Skeletal muscle tissue (tissue), 4 donors: ENCODE data around the gene L3MBTL4. TPM values are rescaled to one million over a fixed set of nuclear protein-coding genes. Genes with fewer than 3 reads are reported as not detected.
"Not testable (repeated sequence)": the region's sequence is repeated elsewhere in the genome, so short reads cannot be mapped to it uniquely, and the experiment has no call there.

Experiments
- H3K27ac ChIP-seq: one replicate; pipeline ENCODE4 v1.7.0; 2013; ENCODE audit warnings: mild to moderate bottlenecking, low read depth, low read length, inconsistent platforms
- H3K27me3 ChIP-seq, 3 donors: one replicate each; pipeline ENCODE4 v1.7.0; 2013; ENCODE audit warnings: low read length in 3 of 3; ENCODE audit not compliant: control insufficient read depth in 3 of 3, insufficient read depth in 3 of 3
- H3K36me3 ChIP-seq, 3 donors: one replicate each; pipeline ENCODE4 v1.7.0; 2013; ENCODE audit warnings: low read length in 3 of 3; ENCODE audit not compliant: control insufficient read depth in 3 of 3, insufficient read depth in 3 of 3
- H3K4me1 ChIP-seq, 3 donors: one replicate each; pipeline ENCODE4 v1.7.0; 2013; ENCODE audit warnings: low read length in 3 of 3, mild to moderate bottlenecking in 3 of 3; ENCODE audit not compliant: control insufficient read depth in 3 of 3, insufficient read depth in 3 of 3
- H3K4me3 ChIP-seq, 3 donors: one replicate each; pipeline ENCODE4 v1.7.0; 2013; ENCODE audit warnings: low read length in 3 of 3
- H3K9ac ChIP-seq, 3 donors: one replicate each; pipeline ENCODE4 v1.7.0; 2013; ENCODE audit warnings: low read length in 3 of 3, mild to moderate bottlenecking in 3 of 3, moderate library complexity in 2 of 3, low read depth in 1 of 3
- H3K9me3 ChIP-seq, 3 donors: one replicate each; pipeline ENCODE4 v1.7.0; 2013; ENCODE audit warnings: low read length in 3 of 3; ENCODE audit not compliant: control insufficient read depth in 3 of 3
- total RNA-seq: library from RNA; depleted of rRNA; stranded (reverse); fragments of >200 nt; gene quantifications from one replicate; pipeline ENCODE4 v1.2.3, GENCODE V29; 2014
- donor health status: Osteomylitis.

L3MBTL4 gene
- total RNA-seq, 1 donor from 2014 or later = 5.2 TPM

GRCh38 chr18:6194640-6195039 lies 220.1 kb downstream of the L3MBTL4 start:
- Histone ChIP-seq H3K27ac (no peak overlapping the region), H3K4me3 (no peak overlapping the region), H3K9ac (no peak overlapping the region), H3K27me3 (no peaks in the 10 kb centered on the region), H3K9me3 (peaks cover 0 to 2% (median 0%) of the 10 kb centered on the region in 3 donors), H3K4me1 (no peaks in the 10 kb centered on the region), H3K36me3 (peaks cover 0 to 2% (median 0%) of the 10 kb centered on the region in 3 donors)

DNA sequence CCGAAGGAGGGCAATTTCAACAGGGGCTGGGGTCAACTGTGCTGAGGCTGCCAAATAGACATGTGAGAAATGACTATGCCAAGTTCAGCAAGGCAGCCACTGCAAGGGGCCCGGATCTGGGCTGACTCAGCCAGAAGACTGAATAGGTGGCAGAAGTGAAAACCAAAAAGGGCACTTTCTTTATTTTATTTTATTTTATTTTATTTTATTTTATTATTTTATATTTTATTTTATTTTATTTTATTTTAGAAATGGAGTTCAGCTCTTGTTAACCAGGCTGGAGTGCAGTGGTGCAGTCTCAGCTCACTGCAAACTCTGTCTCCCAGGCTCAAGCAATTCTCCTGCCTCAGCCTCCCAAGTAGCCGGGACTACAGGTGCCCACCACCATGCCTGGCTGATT lies 228.9 kb downstream of the L3MBTL4 start:
- H3K27ac ChIP-seq, H3K36me3 ChIP-seq, H3K9me3 ChIP-seq, H3K9ac ChIP-seq, H3K4me3 ChIP-seq, H3K4me1 ChIP-seq, H3K27me3 ChIP-seq: not testable (repeated sequence)

DNA sequence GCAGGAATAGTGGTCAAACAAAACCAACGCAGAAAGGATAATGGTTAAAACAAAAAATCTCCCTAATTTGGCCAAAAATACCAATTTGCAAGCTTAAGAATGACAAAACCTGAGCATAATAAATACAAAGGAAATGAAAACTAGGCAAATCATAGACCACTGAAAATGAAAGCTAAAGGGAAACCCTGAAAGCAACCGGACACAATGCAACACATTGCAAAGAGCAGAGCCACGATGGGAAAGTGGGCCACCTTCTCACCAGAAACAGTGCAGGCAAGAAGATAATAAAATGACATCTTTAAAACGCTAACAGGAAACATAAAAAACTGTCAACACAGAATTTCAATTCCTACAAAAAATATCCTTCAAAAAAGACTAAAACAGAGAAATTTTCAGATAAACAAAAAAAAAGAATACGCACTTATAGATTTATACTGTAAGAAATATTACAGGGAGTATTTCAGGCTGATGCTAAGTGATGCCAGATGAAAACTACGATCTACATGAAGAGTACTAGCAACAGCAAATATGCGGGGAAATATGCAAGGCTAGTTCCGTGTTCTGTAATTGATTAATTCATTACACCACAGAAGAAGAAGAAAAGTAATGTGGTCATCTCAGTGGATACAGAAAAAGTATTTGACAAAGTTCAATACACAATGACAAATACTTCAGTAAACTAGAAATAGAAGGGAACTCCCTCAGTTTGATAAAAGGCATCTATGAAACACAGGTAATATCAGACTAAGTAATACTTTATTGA lies 239.5 kb downstream of the L3MBTL4 start:
- H3K9me3 ChIP-seq = no peaks in the 10 kb centered on the region
- H3K27ac ChIP-seq = no peak overlapping the region
- no peak overlapping the region for H3K4me3 ChIP-seq
- no peaks in the 10 kb centered on the region for H3K27me3 ChIP-seq
- H3K36me3 ChIP-seq = no peaks in the 10 kb centered on the region
- no peaks in the 10 kb centered on the region for H3K4me1 ChIP-seq
- no peak overlapping the region for H3K9ac ChIP-seq

GRCh38 chr18:6170604-6171003 lies 244.1 kb downstream of the L3MBTL4 start:
- no peaks in the 10 kb centered on the region for H3K27me3 ChIP-seq
- H3K4me1 ChIP-seq = no peaks in the 10 kb centered on the region
- no peaks in the 10 kb centered on the region for H3K36me3 ChIP-seq
- no peak overlapping the region for H3K4me3 ChIP-seq
- H3K27ac ChIP-seq = no peak overlapping the region
- H3K9ac ChIP-seq = no peak overlapping the region
- H3K9me3 ChIP-seq = no peaks in the 10 kb centered on the region

DNA sequence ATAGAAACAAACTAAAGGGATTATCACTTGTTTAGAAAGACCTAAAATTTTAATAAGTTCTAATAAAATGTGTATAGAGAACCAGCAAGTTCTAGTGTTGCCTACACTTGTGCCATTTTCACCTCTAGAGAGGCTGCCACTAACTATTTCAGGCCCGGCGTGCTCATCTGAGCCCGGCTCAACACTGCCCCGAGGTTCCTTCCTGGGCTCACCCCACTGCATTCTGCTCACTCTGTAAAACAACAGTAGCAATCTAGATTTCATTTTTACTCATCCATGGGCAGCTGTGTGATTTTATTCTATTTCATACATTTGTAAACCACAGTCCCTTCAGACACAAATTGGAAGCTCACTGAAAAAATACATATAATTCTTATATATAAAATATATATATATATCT lies 253.2 kb downstream of the L3MBTL4 start:
- H3K9ac ChIP-seq = no peak overlapping the region
- no peaks in the 10 kb centered on the region for H3K4me1 ChIP-seq
- H3K4me3 ChIP-seq = no peak overlapping the region
- H3K27me3 ChIP-seq = no peaks in the 10 kb centered on the region
- H3K36me3 ChIP-seq = no peaks in the 10 kb centered on the region
- no peak overlapping the region for H3K27ac ChIP-seq
- no peaks in the 10 kb centered on the region for H3K9me3 ChIP-seq

GRCh38 chr18:6159426-6159825 lies 255.3 kb downstream of the L3MBTL4 start:
- H3K36me3 ChIP-seq = no peaks in the 10 kb centered on the region
- H3K4me1 ChIP-seq = no peaks in the 10 kb centered on the region
- H3K27me3 ChIP-seq = no peaks in the 10 kb centered on the region
- H3K4me3 ChIP-seq = no peak overlapping the region
- H3K9ac ChIP-seq = no peak overlapping the region
- H3K27ac ChIP-seq = no peak overlapping the region
- no peaks in the 10 kb centered on the region for H3K9me3 ChIP-seq

DNA sequence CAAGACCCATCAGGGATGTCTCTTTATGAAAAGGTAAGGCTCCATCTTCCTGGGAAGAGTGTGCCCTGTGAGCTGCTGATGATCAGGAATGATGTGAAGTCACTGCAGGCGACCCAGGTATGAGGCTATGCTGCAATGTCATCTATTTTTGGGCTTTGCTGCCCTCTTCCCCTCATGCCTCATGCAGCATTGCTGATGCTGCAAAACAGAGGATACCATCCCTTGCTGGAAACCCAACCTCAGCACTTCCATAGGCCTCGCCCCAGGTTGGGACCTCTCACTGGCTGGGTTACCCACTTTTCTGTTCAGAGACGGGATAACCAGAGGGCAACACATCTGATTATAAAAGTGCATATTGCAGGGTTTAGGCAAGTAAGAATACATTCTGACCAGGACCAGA lies 255.8 kb downstream of the L3MBTL4 start:
- Histone ChIP-seq H3K27me3 (no peaks in the 10 kb centered on the region), H3K4me1 (no peaks in the 10 kb centered on the region), H3K27ac (no peak overlapping the region), H3K4me3 (no peak overlapping the region), H3K36me3 (no peaks in the 10 kb centered on the region), H3K9me3 (no peaks in the 10 kb centered on the region), H3K9ac (no peak overlapping the region)

- Histone ChIP-seq H3K9ac (no peak overlapping the region), H3K4me1 (no peaks in the 10 kb centered on the region), H3K36me3 (no peaks in the 10 kb centered on the region), H3K27ac (no peak overlapping the region), H3K9me3 (no peaks in the 10 kb centered on the region), H3K4me3 (no peak overlapping the region), H3K27me3 (no peaks in the 10 kb centered on the region)
Measured at GRCh38 chr18:6156446-6156845, 258.3 kb downstream of the L3MBTL4 start.

DNA sequence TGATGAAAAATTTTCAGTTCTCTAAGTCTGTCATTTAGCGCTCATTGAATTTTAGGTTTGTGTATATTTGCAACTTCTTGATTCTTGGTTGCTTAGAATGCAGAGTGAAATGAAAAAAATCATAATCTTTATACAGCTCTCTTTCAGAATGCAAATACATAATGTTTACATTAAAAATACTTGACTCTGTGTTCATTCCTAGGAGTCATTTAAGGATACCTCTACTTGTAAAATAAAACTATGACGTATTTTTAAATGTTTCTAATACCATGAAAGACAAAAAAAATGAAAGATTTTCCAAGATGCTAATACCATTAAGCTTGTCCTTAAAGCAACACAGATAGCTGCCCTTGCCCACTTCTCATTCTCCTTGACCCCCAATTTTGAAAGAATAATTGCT lies 259.0 kb downstream of the L3MBTL4 start:
- Histone ChIP-seq H3K27ac (no peak overlapping the region), H3K27me3 (no peaks in the 10 kb centered on the region), H3K9me3 (no peaks in the 10 kb centered on the region), H3K4me1 (no peaks in the 10 kb centered on the region), H3K36me3 (no peaks in the 10 kb centered on the region), H3K9ac (no peak overlapping the region), H3K4me3 (no peak overlapping the region)

GRCh38 chr18:6150430-6150829 lies 264.3 kb downstream of the L3MBTL4 start:
- Histone ChIP-seq H3K4me1 (no peaks in the 10 kb centered on the region), H3K27ac (no peak overlapping the region), H3K4me3 (no peak overlapping the region), H3K9ac (no peak overlapping the region), H3K36me3 (no peaks in the 10 kb centered on the region), H3K9me3 (no peaks in the 10 kb centered on the region), H3K27me3 (no peaks in the 10 kb centered on the region)
